B cell (primary cell): ENCODE measurements around the gene SHC3. TPM values are rescaled to one million over a fixed set of nuclear protein-coding genes. Genes with fewer than 3 reads are reported as not detected.

Source experiments
- ATAC-seq: fragments of 200-7000 bp; cut with Tn5 transposase; one replicate; pipeline ENCODE4 v1.10.0; 2021; ENCODE audit warnings: low read depth, mild to moderate bottlenecking, moderate number of reproducible peaks, moderate library complexity
- CTCF ChIA-PET: fragments of 350-600 bp; sonication (Branson Sonifier 250); formaldehyde crosslinking; loops from one replicate; lab custom pipeline; 2021; ENCODE audit warnings: antibody characterized with exemption, inconsistent platforms; lab: Charles Lee
- POLR2A ChIA-PET: fragments of 350-600 bp; sonication (Branson Sonifier 250); formaldehyde crosslinking; loops from one replicate; lab custom pipeline; 2021; ENCODE audit warnings: antibody characterized with exemption; lab: Charles Lee
- DNase-seq: peaks from one replicate; pipeline ENCODE4 v3.0.0; 2013
- H2AFZ ChIP-seq: 2 replicates; pipeline ENCODE4 v1.6.1; 2012; ENCODE audit warnings: mild to moderate bottlenecking, low read depth, low read length; ENCODE audit not compliant: insufficient read depth, poor library complexity, severe bottlenecking
- H3K27ac ChIP-seq, 2 donors: 1 replicate in 1 of 2; 2 replicates in 1 of 2; pipeline ENCODE4 v1.5.1; 2012 to 2013; ENCODE audit warnings: low read length in 2 of 2, mild to moderate bottlenecking in 2 of 2, moderate library complexity in 1 of 2
- H3K27me3 ChIP-seq, 4 experiments: fragments of 200-600 bp in 1 of 4; sonication (generic) in 1 of 4; replicated peaks in 1 of 4; 1 replicate in 2 of 4; 2 replicates in 2 of 4; pipeline versions ENCODE4 v1.6.1 to v1.7.0; 2013 to 2016; ENCODE audit warnings: low read length in 3 of 4, mild to moderate bottlenecking in 2 of 4, mixed read lengths in 1 of 4, moderate library complexity in 1 of 4; ENCODE audit not compliant: insufficient read depth in 4 of 4, control insufficient read depth in 3 of 4; ENCODE audit errors: control extremely low read depth in 1 of 4
- H3K36me3 ChIP-seq, 2 experiments: replicated peaks in 1 of 2; 1 replicate in 1 of 2; 2 replicates in 1 of 2; pipeline versions ENCODE4 v1.6.1 to v1.7.1; 2013; ENCODE audit warnings: low read length in 1 of 2; ENCODE audit not compliant: insufficient read depth in 2 of 2, control insufficient read depth in 1 of 2; ENCODE audit errors: control extremely low read depth in 1 of 2, extremely low read depth in 1 of 2
- H3K4me1 ChIP-seq, 2 donors: fragments of 200-600 bp in 1 of 2; sonication (generic) in 1 of 2; 1 replicate in 1 of 2; 2 replicates in 1 of 2; pipeline versions ENCODE4 v1.5.1 to v1.6.1; 2013 to 2017; ENCODE audit warnings: low read length in 2 of 2; ENCODE audit not compliant: control insufficient read depth in 2 of 2, insufficient read depth in 2 of 2
- H3K4me2 ChIP-seq: replicated peaks from 2 replicates; pipeline ENCODE3; 2012; ENCODE audit warnings: mild to moderate bottlenecking, low read depth, low read length; ENCODE audit not compliant: poor library complexity, severe bottlenecking
- H3K4me3 ChIP-seq, 5 experiments: fragments of 200-600 bp in 1 of 5; sonication (generic) in 1 of 5; 1 replicate in 3 of 5; 2 replicates in 2 of 5; pipeline versions ENCODE4 v1.5.1 to v1.7.0; 2011 to 2016; ENCODE audit warnings: low read length in 4 of 5, mild to moderate bottlenecking in 4 of 5, low read depth in 2 of 5, control low read depth in 1 of 5, moderate library complexity in 1 of 5; ENCODE audit not compliant: insufficient read depth in 1 of 5; ENCODE audit errors: control extremely low read depth in 1 of 5, extremely low read depth in 1 of 5
- H3K79me2 ChIP-seq: fragments of 200-600 bp; sonication (generic); one replicate; pipeline ENCODE4 v1.6.0; 2016; ENCODE audit warnings: low read length; ENCODE audit not compliant: control insufficient read depth, insufficient read depth
- H3K9ac ChIP-seq: fragments of 200-600 bp; sonication (generic); 2 replicates; pipeline ENCODE4 v1.6.1; 2017; ENCODE audit warnings: mild to moderate bottlenecking, low read length, moderate library complexity
- H3K9me3 ChIP-seq, 3 donors: one replicate each; pipeline versions ENCODE4 v1.6.1 to v1.7.1; 2013; ENCODE audit warnings: low read length in 2 of 3; ENCODE audit not compliant: control insufficient read depth in 2 of 3, insufficient read depth in 1 of 3; ENCODE audit errors: control extremely low read depth in 1 of 3
- H4K20me1 ChIP-seq: 2 replicates; pipeline ENCODE4 v1.6.0; 2012; ENCODE audit warnings: mild to moderate bottlenecking, low read length; ENCODE audit not compliant: insufficient read depth, control insufficient read depth, poor library complexity, severe bottlenecking
- H3K27ac Mint-ChIP-seq: one replicate; pipeline ENCODE4 v1.8.0; 2021; ENCODE audit warnings: mixed read lengths
- H3K27me3 Mint-ChIP-seq: one replicate; pipeline ENCODE4 v1.8.0; 2021; ENCODE audit warnings: mixed read lengths
- H3K4me1 Mint-ChIP-seq: one replicate; pipeline ENCODE4 v1.8.0; 2021; ENCODE audit warnings: mixed read lengths
- H3K4me3 Mint-ChIP-seq: one replicate; pipeline ENCODE4 v1.8.0; 2021; ENCODE audit warnings: mixed read lengths
- H3K9me3 Mint-ChIP-seq: one replicate; pipeline ENCODE4 v1.8.0; 2022; ENCODE audit warnings: mixed read lengths; ENCODE audit not compliant: insufficient read depth
- EZH2 ChIP-seq: IDR thresholded peaks from 2 replicates; pipeline ENCODE4 v1.6.1; 2012; ENCODE audit warnings: borderline replicate concordance, low read depth, mild to moderate bottlenecking, moderate library complexity, low read length; ENCODE audit not compliant: insufficient read depth, poor library complexity, severe bottlenecking
- WGBS: methylation state at CpG from one replicate; pipeline ENCODE4 v1.1.5; 2013; ENCODE audit warnings: missing lambda C conversion rate; ENCODE audit not compliant: insufficient coverage; 5-methylcytosine and 5-hydroxymethylcytosine counted together
- intact Hi-C: fragments of 100-400 bp; cut with micrococcal nuclease; formaldehyde crosslinking; loops from one replicate; pipeline ENCODE4 v1.10.0; 2022
- polyA plus RNA-seq: library from polyadenylated mRNA; depleted of rRNA; stranded (reverse); fragments of >200 nt; gene quantifications from 2 replicates; pipeline ENCODE4 v1.2.3, GENCODE V29; 2012
- total RNA-seq, 2 donors: library from RNA; stranded (reverse); fragments of 120-200 nt in 1 of 2; gene quantifications; 1 replicate in 1 of 2; 2 replicates in 1 of 2; pipeline versions ENCODE4 v1.2.3 to v1.2.4, GENCODE V29; 2013 to 2022
- TF ChIP-seq, protein P1 (sequence below): fragments of 200-600 bp; IDR thresholded peaks from one replicate; pipeline ENCODE4 v1.8.0; 2022; ENCODE audit warnings: antibody characterized with exemption, mild to moderate bottlenecking

The SHC3 gene
- total and polyA plus RNA-seq, 2 donors (not counting 1 experiment from before 2014, with no cell fraction given): 0.03 TPM; not detected in 1

DNA sequence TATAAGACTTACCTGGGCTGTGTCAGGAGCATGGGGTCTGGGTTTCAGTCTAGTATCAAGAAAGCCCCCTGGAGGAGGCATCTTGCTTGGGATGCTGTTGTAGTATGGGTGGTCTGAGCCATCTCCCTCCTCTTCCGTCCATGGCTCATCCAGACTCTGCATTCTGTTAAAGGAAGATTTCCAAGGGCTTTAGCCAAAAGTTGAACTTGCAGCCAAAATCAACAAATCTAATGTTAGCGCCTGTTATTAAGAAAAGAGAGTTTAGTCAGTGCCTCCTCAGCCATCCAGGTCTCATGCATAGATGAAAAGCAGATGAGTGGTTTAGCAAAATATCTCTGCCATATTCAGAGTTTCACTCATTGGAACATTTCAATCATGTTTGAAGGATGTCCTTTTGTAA lies 131.8 kb downstream of the SHC3 start:
- no peak overlapping the region for H3K9ac ChIP-seq
- Mint-ChIP-seq H3K27ac (no peak overlapping the region), H3K4me1 (no peaks in the 10 kb centered on the region), H3K9me3 (no peaks in the 10 kb centered on the region), H3K27me3 (peaks cover 11% of the 10 kb centered on the region), H3K4me3 (no peak overlapping the region)
- ChIA-PET CTCF (no interaction called here), POLR2A (no interaction called here)
- H3K4me1 ChIP-seq: no peaks in the 10 kb centered on the region
- H3K27ac ChIP-seq: no peak overlapping the region
- H3K4me3 ChIP-seq: no peak overlapping the region
- no peaks in the 10 kb centered on the region for H3K79me2 ChIP-seq
- intact Hi-C loops: no loop called here
- TF ChIP-seq EZH2: no peak
- TF ChIP-seq, protein P1, sequence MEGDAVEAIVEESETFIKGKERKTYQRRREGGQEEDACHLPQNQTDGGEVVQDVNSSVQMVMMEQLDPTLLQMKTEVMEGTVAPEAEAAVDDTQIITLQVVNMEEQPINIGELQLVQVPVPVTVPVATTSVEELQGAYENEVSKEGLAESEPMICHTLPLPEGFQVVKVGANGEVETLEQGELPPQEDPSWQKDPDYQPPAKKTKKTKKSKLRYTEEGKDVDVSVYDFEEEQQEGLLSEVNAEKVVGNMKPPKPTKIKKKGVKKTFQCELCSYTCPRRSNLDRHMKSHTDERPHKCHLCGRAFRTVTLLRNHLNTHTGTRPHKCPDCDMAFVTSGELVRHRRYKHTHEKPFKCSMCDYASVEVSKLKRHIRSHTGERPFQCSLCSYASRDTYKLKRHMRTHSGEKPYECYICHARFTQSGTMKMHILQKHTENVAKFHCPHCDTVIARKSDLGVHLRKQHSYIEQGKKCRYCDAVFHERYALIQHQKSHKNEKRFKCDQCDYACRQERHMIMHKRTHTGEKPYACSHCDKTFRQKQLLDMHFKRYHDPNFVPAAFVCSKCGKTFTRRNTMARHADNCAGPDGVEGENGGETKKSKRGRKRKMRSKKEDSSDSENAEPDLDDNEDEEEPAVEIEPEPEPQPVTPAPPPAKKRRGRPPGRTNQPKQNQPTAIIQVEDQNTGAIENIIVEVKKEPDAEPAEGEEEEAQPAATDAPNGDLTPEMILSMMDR: no peak
- H4K20me1 ChIP-seq: no peaks in the 10 kb centered on the region
- ATAC-seq: no peak
- DNase-seq: no peak
- no peak overlapping the region for H2AFZ ChIP-seq
- WGBS: 100% methylated on average over 1 of the region's 2 CpGs
- H3K27me3 ChIP-seq: peaks cover 0 to 2% (median 0%) of the 10 kb centered on the region in 4 experiments
- H3K4me2 ChIP-seq: no peak overlapping the region
- no peaks in the 10 kb centered on the region for H3K9me3 ChIP-seq
- no peaks in the 10 kb centered on the region for H3K36me3 ChIP-seq

DNA sequence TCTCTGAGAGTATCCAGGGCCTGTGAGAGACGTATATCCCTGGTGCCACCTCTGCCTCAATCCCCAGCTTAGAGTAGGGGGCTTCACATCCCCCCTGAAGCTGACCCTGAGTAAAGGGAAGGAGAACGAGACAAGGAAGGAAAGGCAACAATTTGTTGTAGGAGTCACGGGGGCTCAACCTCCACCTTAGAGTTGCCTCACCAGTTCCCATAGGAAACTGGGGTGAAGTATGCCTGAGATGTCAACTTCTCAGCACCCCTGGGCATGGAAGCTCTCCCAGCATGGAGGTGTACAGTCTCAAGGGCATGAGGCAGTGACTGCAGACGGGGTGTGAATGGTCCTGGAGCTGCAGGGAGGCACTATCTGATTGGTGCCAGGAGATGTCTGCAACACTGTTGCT lies 133.7 kb downstream of the SHC3 start:
- no peak overlapping the region for H3K27ac Mint-ChIP-seq
- no peak overlapping the region for H3K4me2 ChIP-seq
- no peaks in the 10 kb centered on the region for H3K4me1 Mint-ChIP-seq
- no peaks in the 10 kb centered on the region for H3K9me3 Mint-ChIP-seq
- H3K79me2 ChIP-seq: no peaks in the 10 kb centered on the region
- H3K4me1 ChIP-seq: no peaks in the 10 kb centered on the region
- no peak overlapping the region for H3K27ac ChIP-seq
- TF ChIP-seq EZH2: no peak
- TF ChIP-seq, protein P1: no peak
- H3K27me3 ChIP-seq: peaks cover 0 to 2% (median 0%) of the 10 kb centered on the region in 4 experiments
- no peak overlapping the region for H3K4me3 Mint-ChIP-seq
- no peaks in the 10 kb centered on the region for H3K9me3 ChIP-seq
- no peak overlapping the region for H3K9ac ChIP-seq
- DNase-seq (no peak), ATAC-seq (no peak)
- ChIA-PET CTCF (no interaction called here), POLR2A (no interaction called here)
- no peaks in the 10 kb centered on the region for H3K36me3 ChIP-seq
- H3K4me3 ChIP-seq: no peak overlapping the region
- WGBS: 100% methylated on average over 1 of the region's 4 CpGs
- no peak overlapping the region for H2AFZ ChIP-seq
- intact Hi-C loops: no loop called here
- H4K20me1 ChIP-seq: no peaks in the 10 kb centered on the region
- peaks cover 11% of the 10 kb centered on the region for H3K27me3 Mint-ChIP-seq
